Testis (tissue), 3 donors: ENCODE results near the gene MYO5B. TPM values are rescaled to one million over a fixed set of nuclear protein-coding genes. Genes with fewer than 3 reads are reported as not detected.

Source experiments
- DNase-seq: peaks from one replicate; pipeline ENCODE4 v3.0.0-alpha.2; 2019
- H3K27ac ChIP-seq, 2 donors: fragments of 200-600 bp; sonication (generic); one replicate each; pipeline ENCODE4 v1.5.1; 2019
- H3K27me3 ChIP-seq: fragments of 200-600 bp; sonication (generic); one replicate; pipeline ENCODE4 v1.5.1; 2019
- H3K36me3 ChIP-seq: fragments of 200-600 bp; sonication (generic); one replicate; pipeline ENCODE4 v1.5.1; 2017; ENCODE audit warnings: low read depth; ENCODE audit errors: missing control alignments
- H3K4me1 ChIP-seq: fragments of 200-600 bp; sonication (generic); one replicate; pipeline ENCODE4 v1.5.1; 2019
- H3K4me3 ChIP-seq, 2 donors: fragments of 200-600 bp; sonication (generic); one replicate each; pipeline ENCODE4 v1.5.1; 2017 to 2019
- H3K9me3 ChIP-seq: fragments of 200-600 bp; sonication (generic); one replicate; pipeline ENCODE4 v1.5.1; 2017
- CTCF ChIP-seq, 3 experiments: fragments of 450-650 bp in 2 of 3; fragments of 200-600 bp in 1 of 3; sonication (generic) in 1 of 3; IDR thresholded peaks; one replicate each; pipeline ENCODE4 v1.5.1; 2016 to 2019; ENCODE audit warnings: antibody characterized with exemption in 3 of 3, mild to moderate bottlenecking in 2 of 3, moderate library complexity in 1 of 3
- POLR2A ChIP-seq: fragments of 450-650 bp; IDR thresholded peaks from one replicate; pipeline ENCODE4 v1.6.1; 2017; ENCODE audit warnings: antibody characterized with exemption, mild to moderate bottlenecking, moderate library complexity
- WGBS, 2 donors: methylation state at CpG; one replicate each; pipeline ENCODE4 v1.1.5; 2018; 5-methylcytosine and 5-hydroxymethylcytosine counted together
- intact Hi-C: fragments of 100-400 bp; cut with DNase I; formaldehyde crosslinking; loops from one replicate; pipeline ENCODE4 v1.15.1; 2023; ENCODE audit warnings: low total_unique reads
- polyA plus RNA-seq: library from polyadenylated mRNA; stranded (reverse); fragments of 350-450 nt; fragmentation: Illumina TruSeq; extraction: RNeasy Lipid Tissue Mini Kit (QIAGEN cat#74804); gene quantifications from one replicate; pipeline ENCODE4 v1.2.3, GENCODE V29; 2014; ENCODE audit warnings: low read depth, low replicate concordance; ENCODE audit not compliant: insufficient read depth
- total RNA-seq, 2 donors: library from RNA; depleted of rRNA; stranded (reverse); fragments of >200 nt; gene quantifications; one replicate each; pipeline ENCODE4 v1.2.3, GENCODE V29; 2016

MYO5B gene
- total and polyA plus RNA-seq, 3 donors from 2014 or later = 24.8 to 31.8 (median 26.1) TPM

GRCh38 chr18:49967636-49968313 is 227.2 kb downstream of the MYO5B start:
- H3K9me3 ChIP-seq = no peaks in the 10 kb centered on the region
- H3K36me3 ChIP-seq = no peaks in the 10 kb centered on the region
- DNase-seq = no peak
- no peak overlapping the region for H3K27ac ChIP-seq
- H3K4me3 ChIP-seq = no peak overlapping the region
- 78 to 81% methylated on average over 7 of the region's 7 CpGs for WGBS, 2 donors
- H3K4me1 ChIP-seq = no peaks in the 10 kb centered on the region
- intact Hi-C loops = no loop called here
- TF ChIP-seq CTCF (IDR thresholded peaks at IDR 0.05) = no peak
- TF ChIP-seq POLR2A = no peak
- H3K27me3 ChIP-seq = no peaks in the 10 kb centered on the region

- intact Hi-C loops = no loop called here
- Histone ChIP-seq H3K4me3 (no peak overlapping the region), H3K27me3 (no peaks in the 10 kb centered on the region), H3K36me3 (no peaks in the 10 kb centered on the region), H3K4me1 (no peaks in the 10 kb centered on the region), H3K27ac (no peak overlapping the region), H3K9me3 (no peaks in the 10 kb centered on the region)
- no peak for DNase-seq
- TF ChIP-seq CTCF (IDR thresholded peaks at IDR 0.05) (no peak), POLR2A (no peak)
- 68 to 70% methylated on average over 4 of the region's 4 CpGs for WGBS, 2 donors
Observed at GRCh38 chr18:49967171-49967570, 227.8 kb downstream of the MYO5B start.

DNA sequence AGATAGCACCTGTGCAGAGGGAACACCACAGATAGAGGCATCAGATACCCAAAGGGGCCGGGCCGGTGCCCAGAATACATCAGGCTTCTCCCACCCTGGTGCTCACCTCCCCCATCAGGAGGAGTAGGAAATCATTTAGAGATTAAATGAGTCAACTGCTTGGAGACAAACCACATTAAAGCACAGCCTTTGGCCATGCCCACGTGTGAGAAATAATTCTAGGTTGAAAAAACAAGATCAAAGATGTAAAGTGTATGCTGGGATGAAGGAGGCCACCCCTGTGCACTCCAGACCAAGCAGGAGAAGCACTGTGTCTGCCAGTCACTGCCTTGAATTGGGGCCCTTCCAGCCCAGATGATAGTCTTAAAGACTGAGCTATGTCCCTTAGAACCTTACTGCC is 228.9 kb downstream of the MYO5B start:
- intact Hi-C loops = no loop called here
- no peak for TF ChIP-seq POLR2A
- no peak for TF ChIP-seq CTCF (IDR thresholded peaks at IDR 0.05)
- WGBS, 2 donors = 59 to 71% methylated on average over 3 of the region's 3 CpGs
- DNase-seq = no peak
- Histone ChIP-seq H3K4me1 (no peaks in the 10 kb centered on the region), H3K27ac (no peak overlapping the region), H3K27me3 (no peaks in the 10 kb centered on the region), H3K4me3 (no peak overlapping the region), H3K36me3 (no peaks in the 10 kb centered on the region), H3K9me3 (no peaks in the 10 kb centered on the region)

DNA sequence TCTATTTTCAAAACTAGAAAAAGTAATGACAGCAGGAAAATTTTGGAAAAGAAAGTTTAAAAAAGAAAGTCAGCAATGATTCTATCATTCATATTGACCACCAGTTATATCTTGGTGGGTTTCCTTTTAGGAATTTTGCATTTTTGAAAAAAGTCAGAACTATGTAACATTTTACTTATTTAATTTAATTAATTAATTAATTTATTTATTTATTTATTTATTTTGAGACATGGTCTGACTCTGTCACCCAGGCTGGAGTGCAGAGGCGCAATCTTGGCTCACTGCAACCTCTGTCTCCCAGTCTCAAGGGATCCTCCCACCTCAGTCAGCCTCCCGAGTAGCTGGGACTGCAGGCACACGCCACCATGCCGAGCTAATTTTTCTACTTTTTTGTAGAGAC is 231.7 kb downstream of the MYO5B start:
- Histone ChIP-seq H3K9me3 (no peaks in the 10 kb centered on the region), H3K27me3 (no peaks in the 10 kb centered on the region), H3K27ac (no peak overlapping the region), H3K36me3 (no peaks in the 10 kb centered on the region), H3K4me3 (no peak overlapping the region), H3K4me1 (no peaks in the 10 kb centered on the region)
- no peak for TF ChIP-seq POLR2A
- no peak for TF ChIP-seq CTCF (IDR thresholded peaks at IDR 0.05)
- WGBS, 2 donors = 92 to 98% methylated on average over 4 of the region's 4 CpGs
- DNase-seq = no peak
- intact Hi-C loops = no loop called here

DNA sequence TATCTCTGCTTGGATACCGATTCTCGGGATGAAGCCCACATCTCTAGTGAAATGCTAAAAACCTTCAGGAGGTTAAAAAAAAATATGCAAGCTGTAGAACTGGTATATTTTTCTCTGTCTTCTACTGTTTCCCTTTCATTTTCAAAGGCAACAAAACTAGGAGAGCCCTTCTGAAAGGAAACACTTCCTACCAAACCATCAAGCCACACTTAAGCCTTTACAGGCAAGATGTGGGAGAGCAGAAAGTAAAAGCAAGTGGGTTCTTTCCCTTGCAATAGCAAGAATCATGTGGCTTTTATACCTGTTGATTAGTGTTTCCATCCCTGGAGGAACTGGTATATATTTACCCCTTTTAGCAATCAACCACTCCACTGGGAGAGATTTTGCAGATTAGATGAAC is 233.7 kb downstream of the MYO5B start:
- DNase-seq = no peak
- no peak overlapping the region for H3K27ac ChIP-seq
- no peaks in the 10 kb centered on the region for H3K4me1 ChIP-seq
- TF ChIP-seq CTCF (IDR thresholded peaks at IDR 0.05) (no peak), POLR2A (no peak)
- H3K27me3 ChIP-seq = no peaks in the 10 kb centered on the region
- H3K4me3 ChIP-seq = no peak overlapping the region
- no peaks in the 10 kb centered on the region for H3K36me3 ChIP-seq
- intact Hi-C loops = no loop called here
- no peaks in the 10 kb centered on the region for H3K9me3 ChIP-seq
- WGBS, 2 donors = 69 to 91% methylated on average over 2 of the region's 2 CpGs
